WERI-Rb-1 (cell line): ENCODE results near the gene CNTNAP2.

ENCODE experiments used
- DNase-seq: peaks from one replicate; pipeline ENCODE4 v3.0.0-alpha.2; 2020
- H3K27ac ChIP-seq: fragments of 250-450 bp; sonication (Bioruptor Pico); 2 replicates; pipeline ENCODE4 v1.5.1; 2020; ENCODE audit warnings: mild to moderate bottlenecking, moderate library complexity
- H3K27me3 ChIP-seq: fragments of 250-450 bp; sonication (Bioruptor Pico); 2 replicates; pipeline ENCODE4 v1.5.1; 2021; ENCODE audit warnings: mild to moderate bottlenecking, low read depth, moderate library complexity; ENCODE audit not compliant: insufficient read depth, severe bottlenecking
- H3K36me3 ChIP-seq: fragments of 250-450 bp; sonication (Bioruptor Pico); 2 replicates; pipeline ENCODE4 v1.5.1; 2020; ENCODE audit warnings: mild to moderate bottlenecking, moderate library complexity
- H3K4me3 ChIP-seq: 2 replicates; pipeline ENCODE4 v1.5.1; 2011; ENCODE audit warnings: low read depth, mild to moderate bottlenecking, control low read depth, low read length
- H3K9me3 ChIP-seq: fragments of 250-450 bp; sonication (Bioruptor Pico); 2 replicates; pipeline ENCODE4 v1.5.1; 2021; ENCODE audit warnings: mild to moderate bottlenecking, moderate library complexity; ENCODE audit not compliant: severe bottlenecking
- TF ChIP-seq, protein P1 (sequence below): IDR thresholded peaks from 2 replicates; pipeline ENCODE4 v1.5.1; 2011; ENCODE audit warnings: low read depth, mild to moderate bottlenecking, control low read depth, inconsistent platforms, low read length

CNTNAP2 gene

DNA sequence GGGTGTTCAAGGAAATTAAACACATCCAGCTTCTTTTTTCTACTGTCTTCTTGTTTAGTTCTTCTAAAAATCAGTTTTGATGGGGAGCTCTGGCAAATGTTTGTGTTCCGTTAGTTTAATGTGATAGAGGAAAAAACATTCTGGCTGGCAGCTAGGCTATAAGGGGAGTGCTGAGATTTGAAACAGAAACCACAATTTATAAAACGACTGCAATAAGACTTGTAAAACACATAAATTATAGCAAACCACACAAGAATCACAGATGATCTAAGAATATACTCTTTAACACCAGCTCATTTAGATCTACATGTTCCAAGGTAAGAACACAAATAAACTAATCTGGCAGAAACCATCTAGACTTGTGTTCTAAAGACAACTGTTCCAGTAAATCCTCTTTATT is 425.5 kb downstream of the CNTNAP2 start:
- TF ChIP-seq, protein P1, sequence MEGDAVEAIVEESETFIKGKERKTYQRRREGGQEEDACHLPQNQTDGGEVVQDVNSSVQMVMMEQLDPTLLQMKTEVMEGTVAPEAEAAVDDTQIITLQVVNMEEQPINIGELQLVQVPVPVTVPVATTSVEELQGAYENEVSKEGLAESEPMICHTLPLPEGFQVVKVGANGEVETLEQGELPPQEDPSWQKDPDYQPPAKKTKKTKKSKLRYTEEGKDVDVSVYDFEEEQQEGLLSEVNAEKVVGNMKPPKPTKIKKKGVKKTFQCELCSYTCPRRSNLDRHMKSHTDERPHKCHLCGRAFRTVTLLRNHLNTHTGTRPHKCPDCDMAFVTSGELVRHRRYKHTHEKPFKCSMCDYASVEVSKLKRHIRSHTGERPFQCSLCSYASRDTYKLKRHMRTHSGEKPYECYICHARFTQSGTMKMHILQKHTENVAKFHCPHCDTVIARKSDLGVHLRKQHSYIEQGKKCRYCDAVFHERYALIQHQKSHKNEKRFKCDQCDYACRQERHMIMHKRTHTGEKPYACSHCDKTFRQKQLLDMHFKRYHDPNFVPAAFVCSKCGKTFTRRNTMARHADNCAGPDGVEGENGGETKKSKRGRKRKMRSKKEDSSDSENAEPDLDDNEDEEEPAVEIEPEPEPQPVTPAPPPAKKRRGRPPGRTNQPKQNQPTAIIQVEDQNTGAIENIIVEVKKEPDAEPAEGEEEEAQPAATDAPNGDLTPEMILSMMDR = no peak
- Histone ChIP-seq H3K27me3 (no peaks in the 10 kb centered on the region), H3K9me3 (no peaks in the 10 kb centered on the region), H3K4me3 (no peak overlapping the region), H3K36me3 (no peaks in the 10 kb centered on the region), H3K27ac (no peak overlapping the region)
- no peak for DNase-seq

GRCh38 chr7:146544748-146545147 is 428.1 kb downstream of the CNTNAP2 start:
- no peak for DNase-seq
- Histone ChIP-seq H3K36me3 (no peaks in the 10 kb centered on the region), H3K4me3 (no peak overlapping the region), H3K27ac (no peak overlapping the region), H3K9me3 (no peaks in the 10 kb centered on the region), H3K27me3 (no peaks in the 10 kb centered on the region)
- TF ChIP-seq, protein P1 = no peak

DNA sequence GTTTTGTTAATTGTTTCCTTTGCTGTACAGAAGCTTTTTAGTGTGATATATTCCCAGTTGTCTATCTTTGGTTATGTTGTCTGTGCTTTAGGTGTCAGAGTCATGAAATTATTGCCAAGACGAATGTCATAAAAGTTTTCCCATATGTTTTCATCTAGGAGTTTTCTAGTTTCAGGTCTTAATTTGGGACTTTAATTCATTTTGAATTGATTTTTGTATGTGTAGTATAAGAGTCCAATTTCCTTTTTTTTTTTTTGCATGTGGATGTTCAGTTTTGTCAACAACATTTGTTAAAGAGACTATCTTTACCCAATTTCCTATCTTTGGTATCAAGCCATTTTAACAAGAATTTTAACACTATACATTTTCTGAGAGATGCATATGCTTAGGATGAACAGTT is 432.2 kb downstream of the CNTNAP2 start:
- Histone ChIP-seq H3K27ac (no peak overlapping the region), H3K4me3 (no peak overlapping the region), H3K27me3 (no peaks in the 10 kb centered on the region), H3K36me3 (no peaks in the 10 kb centered on the region), H3K9me3 (no peaks in the 10 kb centered on the region)
- DNase-seq = no peak
- TF ChIP-seq, protein P1 = no peak

DNA sequence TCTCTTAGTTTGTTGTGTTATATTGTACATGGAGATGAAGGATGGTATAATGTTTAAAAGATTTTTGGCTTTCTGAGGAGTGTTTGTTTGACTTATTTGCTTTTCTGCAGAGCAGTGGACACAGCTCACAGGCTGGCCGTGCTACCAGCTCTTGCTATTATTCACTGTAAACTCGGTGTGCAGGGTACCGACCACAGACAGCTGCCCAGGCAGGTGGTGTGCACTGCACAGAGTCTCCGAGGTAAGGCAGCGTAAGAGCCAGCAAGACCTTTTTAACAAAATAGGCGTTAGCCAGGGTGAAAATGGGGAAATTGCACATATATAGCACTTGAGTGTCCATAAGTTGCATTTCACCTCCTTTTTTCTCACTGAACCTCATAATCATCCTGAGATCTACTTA is 438.0 kb downstream of the CNTNAP2 start:
- Histone ChIP-seq H3K36me3 (no peaks in the 10 kb centered on the region), H3K9me3 (no peaks in the 10 kb centered on the region), H3K27me3 (no peaks in the 10 kb centered on the region), H3K27ac (no peak overlapping the region), H3K4me3 (no peak overlapping the region)
- TF ChIP-seq, protein P1 = no peak
- DNase-seq = no peak

DNA sequence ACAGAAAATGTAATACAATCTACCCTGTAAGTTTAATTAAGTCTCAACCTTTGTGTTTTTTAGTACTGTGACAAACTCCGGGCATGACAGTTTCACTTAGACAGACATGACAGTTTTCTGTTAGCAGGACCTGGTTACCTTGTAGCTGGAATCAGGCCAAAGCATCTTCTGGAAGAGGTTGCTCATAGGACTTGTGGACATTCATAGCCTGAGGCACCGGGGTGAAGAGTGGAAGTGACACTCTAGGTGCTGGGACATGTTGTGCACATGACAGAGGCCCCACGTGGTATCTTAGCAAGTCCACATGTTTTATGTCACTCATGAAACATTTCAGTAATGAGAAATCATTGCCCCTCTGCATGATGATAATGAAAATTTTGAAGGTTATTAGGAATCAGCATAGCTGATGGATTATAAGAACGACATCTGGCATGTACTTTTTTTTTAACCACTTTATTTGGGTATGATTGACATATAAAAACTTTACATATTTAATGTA is 441.4 kb downstream of the CNTNAP2 start:
- H3K9me3 ChIP-seq = no peaks in the 10 kb centered on the region
- H3K27me3 ChIP-seq = no peaks in the 10 kb centered on the region
- H3K36me3 ChIP-seq = no peaks in the 10 kb centered on the region
- no peak for DNase-seq
- no peak overlapping the region for H3K4me3 ChIP-seq
- H3K27ac ChIP-seq = no peak overlapping the region
- TF ChIP-seq, protein P1 = no peak

GRCh38 chr7:146565872-146566271 is 449.3 kb downstream of the CNTNAP2 start:
- no peaks in the 10 kb centered on the region for H3K9me3 ChIP-seq

More at GRCh38 chr7:146565872-146566271, 449.3 kb downstream of the CNTNAP2 start:
- H3K36me3 ChIP-seq = no peaks in the 10 kb centered on the region
- no peak for DNase-seq
- TF ChIP-seq, protein P1 = no peak
- H3K27me3 ChIP-seq = no peaks in the 10 kb centered on the region
- H3K27ac ChIP-seq = no peak overlapping the region
- no peak overlapping the region for H3K4me3 ChIP-seq
